Esophagus (tissue), 2 donors: ENCODE results near the gene MRC1. TPM values are rescaled to one million over a fixed set of nuclear protein-coding genes. Genes with fewer than 3 reads are reported as not detected.

ENCODE experiments used
- H3K27ac ChIP-seq, 2 donors: one replicate each; pipeline ENCODE4 v1.5.1; 2013; ENCODE audit warnings: low read depth in 2 of 2, mild to moderate bottlenecking in 2 of 2, inconsistent platforms in 1 of 2, low read length in 1 of 2, moderate library complexity in 1 of 2
- H3K27me3 ChIP-seq, 2 donors: one replicate each; pipeline ENCODE4 v1.6.1; 2013; ENCODE audit warnings: low read length in 2 of 2, control low read depth in 1 of 2, mild to moderate bottlenecking in 1 of 2; ENCODE audit not compliant: insufficient read depth in 2 of 2, control insufficient read depth in 1 of 2
- H3K36me3 ChIP-seq, 2 donors: one replicate each; pipeline ENCODE4 v1.6.1; 2013; ENCODE audit warnings: low read length in 1 of 2; ENCODE audit not compliant: control insufficient read depth in 2 of 2, insufficient read depth in 2 of 2
- H3K4me1 ChIP-seq, 2 donors: one replicate each; pipeline ENCODE4 v1.6.1; 2013; ENCODE audit warnings: low read length in 1 of 2; ENCODE audit not compliant: control insufficient read depth in 2 of 2, insufficient read depth in 2 of 2
- H3K4me3 ChIP-seq, 2 donors: one replicate each; pipeline ENCODE4 v1.5.1; 2013; ENCODE audit warnings: low read length in 2 of 2, mild to moderate bottlenecking in 2 of 2, low read depth in 1 of 2, moderate library complexity in 1 of 2
- H3K9me3 ChIP-seq, 2 donors: one replicate each; pipeline ENCODE4 v1.6.1; 2013; ENCODE audit warnings: mild to moderate bottlenecking in 2 of 2, low read depth in 1 of 2, low read length in 1 of 2, moderate library complexity in 1 of 2; ENCODE audit not compliant: control insufficient read depth in 2 of 2, insufficient read depth in 1 of 2
- WGBS, 2 donors: extraction: QIAGEN DNeasy Blood & Tissue Kit; methylation state at CpG; one replicate each; pipeline ENCODE4 v1.1.7; 2013; 5-methylcytosine and 5-hydroxymethylcytosine counted together
- polyA plus RNA-seq, 2 donors: library from polyadenylated mRNA; stranded (reverse); fragments of 200-250 nt; gene quantifications; one replicate each; pipeline ENCODE4 v1.2.3, GENCODE V29; 2013
- donor health status: healthy with polysubstance abuse.
- donor health status: Bipolar disorder and iron deficiency.

Gene MRC1
- polyA plus RNA-seq, 2 donors = 0.90 to 1.0 TPM

DNA sequence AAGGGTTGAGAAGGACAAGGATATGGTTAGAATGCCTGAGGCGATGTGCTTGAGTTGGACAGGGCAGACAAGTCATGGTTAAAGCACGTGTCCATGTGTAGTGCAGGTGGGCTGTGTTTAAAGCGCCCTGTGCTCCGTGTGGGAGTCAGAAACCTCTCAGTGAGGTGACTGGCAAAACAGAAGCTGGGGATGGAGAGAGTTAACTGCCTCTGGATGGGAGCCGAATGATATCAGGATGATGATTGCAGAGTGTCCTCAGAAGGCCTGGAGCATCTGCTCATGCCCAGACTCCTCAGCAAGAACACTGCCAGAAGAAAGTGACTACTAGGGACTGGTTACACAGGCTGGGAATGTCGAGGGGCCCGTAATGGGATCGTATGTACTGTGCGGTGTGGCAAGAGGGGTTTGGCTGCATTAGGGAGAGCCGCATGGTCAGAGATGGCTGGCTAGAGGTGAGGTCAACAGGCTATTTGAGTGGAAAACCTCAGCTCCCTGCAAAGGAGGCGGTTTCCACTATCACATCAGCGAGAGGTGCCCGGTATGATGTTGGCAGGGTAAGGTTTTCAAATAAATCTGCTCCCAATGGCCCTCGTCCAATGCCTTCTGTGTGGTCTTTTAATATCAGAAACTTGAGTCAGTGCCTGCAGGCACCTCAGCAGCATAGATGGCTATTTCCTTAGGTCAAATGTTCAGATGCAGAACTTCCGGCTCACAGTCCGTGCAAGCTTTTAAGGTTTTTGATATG is 26.1 kb upstream of the MRC1 start:
- WGBS, 2 donors = 64 to 71% methylated on average over 16 of the region's 16 CpGs
- no peaks in the 10 kb centered on the region for H3K4me1 ChIP-seq
- H3K36me3 ChIP-seq = no peaks in the 10 kb centered on the region
- no peak overlapping the region for H3K27ac ChIP-seq
- H3K9me3 ChIP-seq = no peaks in the 10 kb centered on the region
- no peak overlapping the region for H3K4me3 ChIP-seq
- H3K27me3 ChIP-seq = no peaks in the 10 kb centered on the region

DNA sequence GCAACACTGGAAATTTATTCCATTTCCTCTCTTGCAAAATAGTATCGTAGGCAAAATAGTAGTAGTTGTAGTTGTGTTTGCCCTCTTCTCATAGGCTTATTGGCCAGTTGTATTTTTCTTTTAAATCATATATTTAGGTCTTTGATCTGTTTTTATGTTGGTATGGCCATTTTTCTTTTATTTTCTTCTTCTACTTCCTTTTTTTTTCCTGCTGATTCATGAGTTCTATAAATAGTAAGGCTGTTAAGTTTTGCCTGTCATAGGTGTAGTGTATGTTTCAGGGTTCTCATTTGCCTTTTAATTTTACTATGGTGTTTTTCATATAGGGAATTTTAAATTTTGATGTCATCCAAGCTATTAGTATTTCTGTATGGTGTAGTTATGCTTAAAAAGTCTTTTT is 25.4 kb upstream of the MRC1 start:
- Histone ChIP-seq H3K9me3 (no peaks in the 10 kb centered on the region), H3K27ac (no peak overlapping the region), H3K36me3 (no peaks in the 10 kb centered on the region), H3K27me3 (no peaks in the 10 kb centered on the region), H3K4me1 (no peaks in the 10 kb centered on the region), H3K4me3 (no peak overlapping the region)
- WGBS, 2 donors = 58 to 62% methylated on average over 1 of the region's 1 CpG

GRCh38 chr10:17784688-17785087 is 24.5 kb upstream of the MRC1 start:
- H3K9me3 ChIP-seq = no peaks in the 10 kb centered on the region
- H3K36me3 ChIP-seq = no peaks in the 10 kb centered on the region
- no peaks in the 10 kb centered on the region for H3K4me1 ChIP-seq
- no peaks in the 10 kb centered on the region for H3K27me3 ChIP-seq
- H3K27ac ChIP-seq = no peak overlapping the region
- no peak overlapping the region for H3K4me3 ChIP-seq
- 66 to 69% methylated on average over 3 of the region's 3 CpGs for WGBS, 2 donors

GRCh38 chr10:17785276-17785930 is 23.7 kb upstream of the MRC1 start:
- Histone ChIP-seq H3K27ac (no peak overlapping the region), H3K27me3 (no peaks in the 10 kb centered on the region), H3K9me3 (no peaks in the 10 kb centered on the region), H3K36me3 (no peaks in the 10 kb centered on the region), H3K4me1 (no peaks in the 10 kb centered on the region), H3K4me3 (no peak overlapping the region)
- WGBS, 2 donors = 85 to 87% methylated on average over 5 of the region's 5 CpGs

- Histone ChIP-seq H3K27me3 (no peaks in the 10 kb centered on the region), H3K27ac (no peak overlapping the region), H3K4me1 (no peaks in the 10 kb centered on the region), H3K36me3 (no peaks in the 10 kb centered on the region), H3K9me3 (no peaks in the 10 kb centered on the region), H3K4me3 (no peak overlapping the region)
- 73 to 81% methylated on average over 13 of the region's 13 CpGs for WGBS, 2 donors
Measured at GRCh38 chr10:17787087-17787961, 21.8 kb upstream of the MRC1 start.

DNA sequence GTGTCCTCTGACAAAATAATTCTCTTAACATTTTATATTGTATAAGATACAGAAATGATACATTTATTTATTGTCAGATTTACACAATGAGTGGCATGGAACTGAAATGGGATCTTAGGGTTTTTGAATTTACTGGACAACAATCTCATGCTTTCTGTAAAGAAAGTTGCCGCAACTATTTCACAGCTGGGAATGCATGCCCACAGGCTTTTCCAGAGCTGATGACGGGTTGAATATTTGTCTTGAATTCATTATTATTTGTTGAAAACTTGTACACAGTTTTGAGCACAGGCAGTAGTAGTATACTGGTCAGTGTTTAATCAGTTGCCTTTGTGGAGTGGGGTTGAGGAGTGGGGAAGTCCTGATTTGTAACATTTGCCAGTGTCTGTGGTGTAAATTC is 20.5 kb upstream of the MRC1 start:
- Histone ChIP-seq H3K9me3 (no peaks in the 10 kb centered on the region), H3K27me3 (no peaks in the 10 kb centered on the region), H3K4me3 (no peak overlapping the region), H3K36me3 (no peaks in the 10 kb centered on the region), H3K27ac (no peak overlapping the region), H3K4me1 (no peaks in the 10 kb centered on the region)
- WGBS, 2 donors = 86 to 91% methylated on average over 2 of the region's 2 CpGs

GRCh38 chr10:17789396-17789795 is 19.8 kb upstream of the MRC1 start:
- no peak overlapping the region for H3K4me3 ChIP-seq
- no peak overlapping the region for H3K27ac ChIP-seq
- no peaks in the 10 kb centered on the region for H3K27me3 ChIP-seq
- no peaks in the 10 kb centered on the region for H3K4me1 ChIP-seq
- no peaks in the 10 kb centered on the region for H3K9me3 ChIP-seq
- H3K36me3 ChIP-seq = no peaks in the 10 kb centered on the region
- 94% methylated on average over 7 of the region's 7 CpGs for WGBS, 2 donors

GRCh38 chr10:17790651-17791050 is 18.5 kb upstream of the MRC1 start:
- Histone ChIP-seq H3K4me3 (no peak overlapping the region), H3K36me3 (no peaks in the 10 kb centered on the region), H3K27me3 (no peaks in the 10 kb centered on the region), H3K27ac (no peak overlapping the region), H3K4me1 (no peaks in the 10 kb centered on the region), H3K9me3 (no peaks in the 10 kb centered on the region)
- 77 to 89% methylated on average over 2 of the region's 2 CpGs for WGBS, 2 donors

DNA sequence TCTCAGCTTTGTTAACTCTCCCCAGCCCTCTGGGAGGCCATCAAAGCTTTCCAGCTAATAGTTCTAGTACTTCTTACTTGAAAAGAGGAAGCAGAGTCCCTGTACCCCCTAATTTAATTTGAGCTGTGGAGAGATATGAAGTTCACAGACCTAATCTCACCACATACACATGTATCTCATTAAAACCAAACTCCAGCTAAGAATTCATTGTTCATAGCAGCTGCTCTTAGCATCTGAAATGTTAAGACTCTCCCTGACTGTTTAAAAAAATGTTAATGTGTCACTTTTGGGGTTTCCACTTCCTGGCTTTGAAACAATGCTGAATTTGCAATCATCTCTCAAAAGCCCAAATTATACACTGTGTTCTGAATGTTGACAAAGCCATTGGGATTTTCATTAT is 16.2 kb upstream of the MRC1 start:
- Histone ChIP-seq H3K4me1 (no peaks in the 10 kb centered on the region), H3K4me3 (no peak overlapping the region), H3K36me3 (no peaks in the 10 kb centered on the region), H3K9me3 (no peaks in the 10 kb centered on the region), H3K27ac (no peak overlapping the region), H3K27me3 (no peaks in the 10 kb centered on the region)
